Cerebellar nuclear complex (tissue), 1 donor: ENCODE measurements around the gene STRBP.

Experiments used
- DNase-seq, 2 experiments: peaks; one replicate each; lab custom pipeline; 2025; lab: John Stamatoyannopoulos, UW

STRBP gene

GRCh38 chr9:123099042-123099441 is 169.3 kb downstream of the STRBP start:
- DNase-seq, result no peak

- DNase-seq, result no peak
Measured at GRCh38 chr9:123098096-123098459, 170.3 kb downstream of the STRBP start.

- DNase-seq, result no peak
Measured at GRCh38 chr9:123097430-123098095, 170.8 kb downstream of the STRBP start.

- DNase-seq, result no peak
Measured at GRCh38 chr9:123096987-123097386, 171.4 kb downstream of the STRBP start.

GRCh38 chr9:123093141-123093540 is 175.2 kb downstream of the STRBP start:
- DNase-seq, result no peak

GRCh38 chr9:123091459-123091858 is 176.9 kb downstream of the STRBP start:
- DNase-seq, result no peak

GRCh38 chr9:123090956-123091355 is 177.4 kb downstream of the STRBP start:
- DNase-seq, result no peak

- no peak for DNase-seq
Measured at GRCh38 chr9:123090198-123090896, 178.0 kb downstream of the STRBP start.

- DNase-seq, result no peak
Measured at GRCh38 chr9:123089790-123090189, 178.6 kb downstream of the STRBP start.

- DNase-seq, result no peak
Measured at GRCh38 chr9:123089040-123089439, 179.3 kb downstream of the STRBP start.

GRCh38 chr9:123087359-123087888 is 181.0 kb downstream of the STRBP start:
- no peak for DNase-seq

GRCh38 chr9:123085916-123086315 is 182.5 kb downstream of the STRBP start:
- no peak for DNase-seq

GRCh38 chr9:123084256-123084655 is 184.1 kb downstream of the STRBP start:
- no peak for DNase-seq

GRCh38 chr9:123083680-123084079 is 184.7 kb downstream of the STRBP start:
- DNase-seq, result no peak

GRCh38 chr9:123081824-123082223 is 186.6 kb downstream of the STRBP start:
- DNase-seq, result no peak

GRCh38 chr9:123080444-123080843 is 187.9 kb downstream of the STRBP start:
- no peak for DNase-seq

GRCh38 chr9:123074628-123075027 is 193.8 kb downstream of the STRBP start:
- DNase-seq, result no peak

GRCh38 chr9:123073991-123074422 is 194.4 kb downstream of the STRBP start:
- DNase-seq, result no peak

- DNase-seq, result no peak
Measured at GRCh38 chr9:123073441-123073840, 194.9 kb downstream of the STRBP start.

- no peak for DNase-seq
Measured at GRCh38 chr9:123072407-123072995, 195.9 kb downstream of the STRBP start.
